ENCODE results near the gene DDA1.

DDA1 gene

GRCh38 chr19:17300992-17301619 lies 8.3 kb upstream of the DDA1 start:
- TF ChIP-seq GATA3 (IDR thresholded peaks at IDR 0.05; ENCODE audit: low read depth, low read length) (no peak), GATA2 (IDR thresholded peaks at IDR 0.05; ENCODE audit: low read depth, low read length) (no peak)

DNA sequence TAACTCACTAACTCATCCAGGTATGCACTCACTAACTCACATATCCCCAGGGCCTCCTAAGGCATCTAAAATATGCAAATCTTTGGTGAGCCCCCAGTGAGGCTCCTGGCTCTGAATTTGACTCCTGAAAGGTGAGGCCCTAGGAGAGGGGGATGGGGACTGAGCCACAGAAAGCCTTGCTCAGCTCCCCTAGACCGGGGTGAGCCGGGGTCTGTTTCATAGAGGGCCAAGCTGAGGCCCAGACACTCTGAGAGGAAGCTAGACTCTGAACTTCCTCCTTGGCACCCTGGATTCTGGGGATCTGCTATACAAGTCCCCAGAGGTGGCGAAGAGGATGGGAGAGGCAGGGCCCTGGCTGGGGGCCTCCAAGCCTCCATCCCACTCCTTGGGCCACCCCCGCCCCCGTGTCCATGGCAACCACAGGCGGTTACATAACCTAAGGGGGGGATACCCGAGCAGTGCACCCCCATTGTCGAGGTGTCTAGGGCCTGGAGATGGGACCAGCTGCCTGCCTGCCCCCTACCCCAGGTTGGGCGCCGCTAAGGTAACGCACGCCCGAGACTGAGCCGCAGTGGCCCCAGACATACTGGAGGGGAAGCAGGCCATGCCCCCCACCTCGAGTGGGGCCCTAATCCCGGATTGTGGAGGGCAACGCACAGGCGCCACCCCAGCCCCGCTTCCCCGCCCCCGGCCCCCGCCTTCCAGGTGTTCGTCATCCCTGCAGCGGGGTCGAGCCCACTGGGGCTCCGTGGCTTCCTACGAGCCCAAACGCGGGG lies 6.8 kb upstream of the DDA1 start:
- TF ChIP-seq GATA3 (IDR thresholded peaks at IDR 0.05; ENCODE audit: low read depth, low read length) (no peak), GATA2 (IDR thresholded peaks at IDR 0.05; ENCODE audit: low read depth, low read length) (no peak)

DNA sequence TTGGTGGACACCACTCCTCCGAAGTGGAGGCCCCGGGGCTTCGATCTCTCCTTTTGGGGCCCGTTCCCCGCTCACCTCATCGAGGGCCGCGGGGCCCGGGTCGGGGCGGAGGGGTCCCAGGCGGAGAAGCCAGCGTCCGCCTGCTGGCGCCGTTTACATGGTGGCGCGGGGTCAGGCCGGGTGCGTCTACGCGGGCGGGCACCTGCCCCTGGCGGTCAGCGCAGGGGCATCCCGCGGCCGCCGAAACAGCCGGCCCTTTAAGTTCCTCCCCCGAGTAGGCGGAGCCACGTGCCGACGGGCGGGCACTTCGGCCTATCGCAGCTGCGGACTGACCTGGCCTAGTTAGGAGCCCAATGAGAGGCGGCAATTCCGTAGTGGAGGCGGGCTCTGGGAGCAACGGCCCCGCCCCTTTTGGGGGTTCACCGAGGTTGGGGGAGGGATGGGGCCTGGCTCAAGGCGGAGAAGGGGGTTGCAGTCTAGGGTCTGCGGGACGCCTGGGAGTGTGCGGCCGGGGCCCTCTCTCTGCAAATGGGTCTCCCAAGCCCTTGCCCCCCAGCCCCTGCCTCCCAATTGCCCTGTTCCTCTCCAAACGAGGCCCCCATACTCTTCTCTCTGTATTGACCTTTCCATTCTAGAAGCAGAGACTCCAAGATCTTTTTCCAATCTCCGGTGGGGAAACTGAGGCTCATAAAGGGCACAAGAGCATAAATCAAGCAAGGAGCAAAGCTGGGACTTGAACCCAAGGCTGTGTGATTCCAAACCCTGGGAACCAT lies 6.0 kb upstream of the DDA1 start, which contains the start of gene ABHD8:
Gene ABHD8 (minus strand): TSS at position 259 of the 773 bp plus-strand sequence. CDS start 1,809 bp downstream, outside the sequence.
- no peak for TF ChIP-seq GATA2 (IDR thresholded peaks at IDR 0.05; ENCODE audit: low read depth, low read length)
- no peak for TF ChIP-seq GATA3 (IDR thresholded peaks at IDR 0.05; ENCODE audit: low read depth, low read length)

- TF ChIP-seq GATA2 (IDR thresholded peaks at IDR 0.05; ENCODE audit: low read depth, low read length) (no peak), GATA3 (IDR thresholded peaks at IDR 0.05; ENCODE audit: low read depth, low read length) (no peak)
Observed at GRCh38 chr19:17303940-17304267, 5.5 kb upstream of the DDA1 start.

DNA sequence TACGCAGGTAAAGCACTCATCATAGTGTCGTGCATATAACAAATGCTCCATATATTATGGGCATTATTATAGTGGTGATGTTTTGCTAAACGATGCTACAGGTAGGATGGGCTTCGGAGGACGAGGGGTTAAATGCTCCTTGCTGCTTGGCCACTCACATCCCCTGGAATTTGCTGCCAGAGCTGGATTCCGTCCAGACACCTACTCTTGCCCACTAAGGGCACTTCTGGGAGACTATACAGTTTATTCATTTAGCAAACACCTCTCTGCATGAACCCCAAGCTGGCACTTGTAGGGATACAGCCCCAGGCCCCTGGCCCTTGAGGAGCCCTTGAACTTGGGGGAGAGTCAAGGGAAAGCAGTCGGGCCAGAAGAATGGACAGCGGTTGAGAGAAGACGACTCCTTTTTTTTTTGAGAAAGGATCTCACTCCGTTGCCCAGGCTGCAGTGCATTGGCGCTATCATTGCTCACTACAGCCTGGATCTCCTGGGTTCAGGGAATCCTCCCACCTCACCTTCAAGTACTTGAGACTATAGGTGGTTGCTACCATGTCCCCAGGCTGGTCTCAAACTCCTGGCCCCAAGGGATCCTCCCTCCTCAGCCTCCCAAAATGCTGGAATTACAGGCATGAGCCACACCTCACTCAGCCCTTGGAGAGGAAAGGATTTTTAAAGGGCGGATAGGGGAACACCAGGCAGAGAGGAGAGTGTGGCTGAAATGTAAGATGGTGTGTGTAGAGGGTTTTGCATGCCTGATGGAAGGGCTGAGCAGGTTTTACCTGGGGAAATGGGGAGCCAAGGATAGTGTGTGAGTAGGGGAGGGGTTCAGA lies 4.8 kb upstream of the DDA1 start:
- TF ChIP-seq GATA3 (IDR thresholded peaks at IDR 0.05; ENCODE audit: low read depth, low read length), result no peak

DNA sequence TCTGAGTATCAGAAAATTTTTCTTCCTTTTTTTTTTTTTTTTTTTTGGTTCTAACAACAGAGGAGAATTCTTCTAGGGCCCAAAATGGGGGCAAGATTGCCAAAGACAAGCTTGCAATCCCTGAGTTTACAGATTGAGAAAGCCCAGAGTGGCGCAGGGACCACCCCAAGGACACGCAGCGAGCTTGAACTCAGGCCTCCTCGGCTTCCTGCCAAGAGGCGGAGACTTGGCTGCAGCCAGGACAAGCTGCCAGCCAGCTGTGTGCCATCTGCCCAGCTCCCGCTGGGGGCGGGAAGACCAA lies 4.2 kb upstream of the DDA1 start:
- TF ChIP-seq GATA3 (IDR thresholded peaks at IDR 0.05; ENCODE audit: low read depth, low read length) (no peak), GATA2 (IDR thresholded peaks at IDR 0.05; ENCODE audit: low read depth, low read length) (no peak)

DNA sequence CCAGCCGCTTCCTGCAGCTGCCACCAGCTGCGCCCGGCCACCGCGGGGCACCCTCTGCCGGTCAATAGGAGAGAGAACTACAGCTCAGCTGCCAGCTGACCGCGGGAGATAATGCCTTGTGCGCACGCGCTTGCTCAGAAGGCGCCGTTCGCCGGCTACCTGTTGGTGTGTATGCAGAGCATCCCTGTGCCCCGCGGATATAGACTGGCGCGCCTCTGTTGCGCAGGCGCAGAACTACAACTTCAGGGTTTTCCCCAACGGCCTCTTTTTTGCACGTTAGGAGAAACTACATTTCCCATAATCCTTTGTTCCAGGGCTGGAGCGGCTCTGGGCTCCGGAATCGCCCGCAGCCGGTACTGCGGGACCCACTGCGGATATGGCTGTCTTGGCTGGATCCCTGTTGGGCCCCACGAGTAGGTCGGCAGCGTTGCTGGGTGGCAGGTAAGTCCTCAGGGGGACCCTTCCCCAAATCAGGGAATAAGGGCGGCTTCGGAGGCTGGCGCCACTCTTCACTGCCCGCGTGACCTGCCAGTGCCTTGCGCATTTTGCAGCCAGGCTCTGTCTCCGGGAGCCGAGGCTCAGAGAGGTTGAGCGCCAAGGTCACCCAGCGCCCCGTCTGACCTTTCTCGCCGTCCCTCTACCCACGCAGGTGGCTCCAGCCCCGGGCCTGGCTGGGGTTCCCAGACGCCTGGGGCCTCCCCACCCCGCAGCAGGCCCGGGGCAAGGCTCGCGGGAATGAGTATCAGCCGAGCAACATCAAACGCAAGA lies 3.7 kb upstream of the DDA1 start, which contains the start of gene MRPL34:
Gene MRPL34 (plus strand): TSS at position 356 of the 768 bp plus-strand sequence. CDS start 21 bp downstream, at position 377.
- TF ChIP-seq GATA2 (IDR thresholded peaks at IDR 0.05; ENCODE audit: low read depth, low read length) (peak; percentile 72), GATA3 (IDR thresholded peaks at IDR 0.05; ENCODE audit: low read depth, low read length) (no peak)

GRCh38 chr19:17306285-17306714 lies 3.1 kb upstream of the DDA1 start:
- TF ChIP-seq GATA2 (IDR thresholded peaks at IDR 0.05; ENCODE audit: low read depth, low read length) (no peak), GATA3 (IDR thresholded peaks at IDR 0.05; ENCODE audit: low read depth, low read length) (no peak)

DNA sequence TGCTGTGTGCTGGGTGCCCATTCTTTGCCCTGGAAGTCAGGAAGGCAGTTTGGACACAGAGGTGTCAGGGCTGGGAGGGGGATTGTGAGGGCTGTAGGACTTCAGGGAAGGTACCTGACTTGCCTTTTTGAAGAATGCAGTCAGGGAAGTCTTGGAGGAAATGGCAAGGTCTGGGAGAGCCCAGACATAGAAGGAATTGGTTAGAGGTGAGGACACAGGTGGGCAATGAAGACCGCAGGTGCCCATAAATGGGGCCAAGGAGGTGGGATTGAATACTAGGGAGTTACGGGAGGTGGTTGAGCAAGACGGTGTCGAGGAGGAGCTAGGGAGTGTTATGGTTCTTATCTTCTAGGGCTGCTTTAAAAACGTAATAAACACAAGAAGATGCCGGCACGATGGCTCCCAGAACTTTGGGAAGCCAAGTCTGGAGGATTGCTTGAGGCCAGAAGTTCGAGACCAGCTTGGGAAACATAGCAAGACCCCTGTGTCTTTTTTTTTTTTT lies 1.4 kb upstream of the DDA1 start:
- TF ChIP-seq GATA2 (IDR thresholded peaks at IDR 0.05; ENCODE audit: low read depth, low read length) (no peak), GATA3 (IDR thresholded peaks at IDR 0.05; ENCODE audit: low read depth, low read length) (no peak)

DNA sequence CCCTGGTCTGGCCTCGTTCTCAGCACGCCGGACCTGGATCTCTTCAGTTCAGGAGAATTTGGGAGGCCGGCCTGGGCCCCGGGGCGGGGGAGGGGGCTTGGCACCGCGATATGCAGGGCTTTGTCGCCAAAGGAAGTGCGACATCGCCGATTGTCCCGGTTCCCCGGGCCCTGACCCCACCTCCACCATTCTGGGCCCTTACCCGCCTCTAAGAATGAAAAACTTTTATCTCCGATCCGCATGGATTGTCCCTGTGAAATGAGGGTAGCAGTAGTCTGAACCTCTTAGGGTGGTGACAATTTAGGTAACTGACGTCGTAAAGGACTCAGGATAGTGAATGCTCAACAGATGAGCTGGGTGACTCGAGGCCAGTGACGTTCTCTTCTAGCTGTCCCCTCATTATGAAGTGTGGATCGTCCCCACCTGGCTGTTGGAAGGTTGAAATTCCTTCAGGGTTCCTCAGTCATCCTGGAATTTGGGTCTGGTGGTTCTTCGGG lies 650 bp downstream of the DDA1 start:
- TF ChIP-seq GATA2 (IDR thresholded peaks at IDR 0.05; ENCODE audit: low read depth, low read length) (no peak), GATA3 (IDR thresholded peaks at IDR 0.05; ENCODE audit: low read depth, low read length) (no peak)

- TF ChIP-seq GATA2 (IDR thresholded peaks at IDR 0.05; ENCODE audit: low read depth, low read length), result no peak
- no peak for TF ChIP-seq GATA3 (IDR thresholded peaks at IDR 0.05; ENCODE audit: low read depth, low read length)
Observed at GRCh38 chr19:17311455-17312188, 2.3 kb downstream of the DDA1 start.
